Choroid plexus epithelial cell (primary cell): ENCODE data around the gene ADORA2A.

Source experiments
- DNase-seq: peaks from one replicate; pipeline ENCODE4 v3.0.0-alpha.2; 2010; ENCODE audit warnings: low read depth
- H3K4me3 ChIP-seq: 2 replicates; pipeline ENCODE4 v1.5.1; 2011; ENCODE audit warnings: low read depth, mild to moderate bottlenecking, control low read depth, low read length, moderate library complexity
- TF ChIP-seq, protein P1 (sequence below): conservative IDR thresholded peaks from 2 replicates; pipeline ENCODE4 v1.5.1; 2011; ENCODE audit warnings: low read depth, mild to moderate bottlenecking, control low read depth, inconsistent platforms, low read length, moderate library complexity

ADORA2A gene

GRCh38 chr22:24433001-24433827, 5.8 kb downstream of the ADORA2A start:
- TF ChIP-seq, protein P1, sequence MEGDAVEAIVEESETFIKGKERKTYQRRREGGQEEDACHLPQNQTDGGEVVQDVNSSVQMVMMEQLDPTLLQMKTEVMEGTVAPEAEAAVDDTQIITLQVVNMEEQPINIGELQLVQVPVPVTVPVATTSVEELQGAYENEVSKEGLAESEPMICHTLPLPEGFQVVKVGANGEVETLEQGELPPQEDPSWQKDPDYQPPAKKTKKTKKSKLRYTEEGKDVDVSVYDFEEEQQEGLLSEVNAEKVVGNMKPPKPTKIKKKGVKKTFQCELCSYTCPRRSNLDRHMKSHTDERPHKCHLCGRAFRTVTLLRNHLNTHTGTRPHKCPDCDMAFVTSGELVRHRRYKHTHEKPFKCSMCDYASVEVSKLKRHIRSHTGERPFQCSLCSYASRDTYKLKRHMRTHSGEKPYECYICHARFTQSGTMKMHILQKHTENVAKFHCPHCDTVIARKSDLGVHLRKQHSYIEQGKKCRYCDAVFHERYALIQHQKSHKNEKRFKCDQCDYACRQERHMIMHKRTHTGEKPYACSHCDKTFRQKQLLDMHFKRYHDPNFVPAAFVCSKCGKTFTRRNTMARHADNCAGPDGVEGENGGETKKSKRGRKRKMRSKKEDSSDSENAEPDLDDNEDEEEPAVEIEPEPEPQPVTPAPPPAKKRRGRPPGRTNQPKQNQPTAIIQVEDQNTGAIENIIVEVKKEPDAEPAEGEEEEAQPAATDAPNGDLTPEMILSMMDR = no peak
- no peak overlapping the region for H3K4me3 ChIP-seq
- no peak for DNase-seq

GRCh38 chr22:24433828-24434470, 6.5 kb downstream of the ADORA2A start:
- no peak for DNase-seq
- TF ChIP-seq, protein P1 = no peak
- no peak overlapping the region for H3K4me3 ChIP-seq

DNA sequence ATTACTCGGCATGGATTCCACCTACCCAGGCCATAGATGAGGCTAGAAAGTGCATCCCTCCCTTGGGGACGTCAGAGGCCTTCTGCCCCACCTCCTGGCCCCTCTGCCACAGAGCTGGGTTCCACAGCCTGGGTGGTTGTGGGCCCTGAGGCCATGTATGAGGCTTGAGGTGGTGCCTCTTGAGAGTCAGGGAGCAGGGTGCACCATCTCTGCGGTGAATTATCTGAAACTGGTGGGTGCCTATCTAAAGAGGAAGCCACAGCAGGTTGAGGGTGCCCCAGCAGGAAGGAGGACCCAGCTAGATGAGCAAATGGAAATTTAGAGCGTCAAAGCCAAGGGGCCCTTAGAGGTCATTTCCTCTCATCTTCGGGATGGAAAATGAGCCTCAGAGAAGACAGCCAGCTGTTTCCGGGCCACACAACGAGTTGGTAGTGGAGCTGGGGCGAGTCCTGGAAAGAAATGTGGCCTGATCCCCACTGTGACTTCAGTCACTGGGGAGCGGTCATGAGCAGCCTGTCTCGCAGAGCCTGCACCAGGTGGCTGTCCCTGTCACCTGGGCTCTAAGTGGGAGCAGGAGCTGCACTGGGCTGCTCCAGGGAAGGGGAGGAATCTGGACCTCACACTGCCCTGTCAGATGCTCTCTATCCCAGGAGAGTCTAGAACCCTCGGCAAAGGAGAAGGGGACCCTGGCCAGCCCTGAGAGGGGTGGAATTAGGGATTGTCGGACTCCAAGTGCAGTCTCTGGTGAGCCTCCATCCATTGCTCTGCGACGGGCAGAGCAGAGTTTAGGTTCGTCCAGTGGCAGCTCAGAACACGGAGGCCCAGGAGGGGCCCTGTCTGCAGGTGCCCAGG, 7.3 kb downstream of the ADORA2A start:
- TF ChIP-seq, protein P1 = no peak
- peak; percentile 82 for DNase-seq
- no peak overlapping the region for H3K4me3 ChIP-seq

GRCh38 chr22:24435323-24435645, 7.9 kb downstream of the ADORA2A start:
- no peak overlapping the region for H3K4me3 ChIP-seq
- TF ChIP-seq, protein P1 = no peak
- no peak for DNase-seq

- DNase-seq = peak; percentile 40
- TF ChIP-seq, protein P1 = no peak
- H3K4me3 ChIP-seq = no peak overlapping the region
Measured at GRCh38 chr22:24435861-24436371, 8.5 kb downstream of the ADORA2A start.

GRCh38 chr22:24436553-24436952, 9.2 kb downstream of the ADORA2A start:
- TF ChIP-seq, protein P1 = no peak
- no peak for DNase-seq
- H3K4me3 ChIP-seq = no peak overlapping the region
